ENCODE results near the gene FKBP10.
"Not testable (repeated sequence)": the region's sequence is repeated elsewhere in the genome, so short reads cannot be mapped to it uniquely, and the experiment has no call there.

The FKBP10 gene

DNA sequence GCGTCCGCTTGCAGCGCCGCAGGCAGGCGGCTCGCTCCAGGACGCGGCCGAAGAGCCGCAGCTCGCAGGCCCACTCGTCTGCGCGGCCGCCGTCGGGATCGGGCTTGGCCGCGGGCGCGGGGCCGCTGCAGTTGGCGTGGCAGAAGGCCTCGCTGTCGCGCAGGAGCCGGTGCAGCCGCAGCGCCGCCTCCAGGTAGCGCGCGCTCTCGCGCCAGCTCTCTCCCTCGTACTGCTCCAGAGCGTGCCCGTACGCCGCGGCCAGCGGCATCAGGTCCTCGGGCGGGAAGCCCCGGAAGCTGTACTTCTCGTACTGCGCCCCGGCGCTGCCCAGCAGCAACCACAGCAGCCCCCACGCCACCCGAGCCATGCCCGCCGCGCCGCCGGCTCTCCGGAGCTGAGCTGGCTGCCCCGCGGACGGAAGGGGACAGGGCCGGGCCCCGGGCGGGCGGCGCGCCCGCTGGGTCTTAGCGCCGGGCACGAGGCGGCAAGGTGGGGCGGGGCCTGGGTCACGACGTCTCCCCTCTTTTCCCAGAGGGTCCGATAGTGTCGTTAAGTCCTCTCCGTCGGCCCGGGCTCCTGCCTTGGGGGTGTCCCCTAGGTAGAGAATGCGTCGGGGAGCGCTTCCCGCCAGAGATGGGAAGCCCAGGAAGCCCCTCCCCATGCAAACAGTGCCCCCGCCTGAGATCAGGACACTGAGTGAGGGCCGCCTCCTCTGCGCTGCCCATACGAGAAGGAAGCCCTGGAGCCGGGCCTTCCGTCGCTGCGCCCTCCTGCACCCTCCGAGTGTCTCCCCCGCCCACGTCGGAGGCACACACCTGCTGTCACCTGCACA is 1.0 kb upstream of the FKBP10 start, which contains the start of gene P3H4:
Gene P3H4 (minus strand): TSS at position 401 of the 832 bp plus-strand sequence. CDS start 34 bp downstream, at position 367.
- DNase-seq: peak; percentile 23

DNA sequence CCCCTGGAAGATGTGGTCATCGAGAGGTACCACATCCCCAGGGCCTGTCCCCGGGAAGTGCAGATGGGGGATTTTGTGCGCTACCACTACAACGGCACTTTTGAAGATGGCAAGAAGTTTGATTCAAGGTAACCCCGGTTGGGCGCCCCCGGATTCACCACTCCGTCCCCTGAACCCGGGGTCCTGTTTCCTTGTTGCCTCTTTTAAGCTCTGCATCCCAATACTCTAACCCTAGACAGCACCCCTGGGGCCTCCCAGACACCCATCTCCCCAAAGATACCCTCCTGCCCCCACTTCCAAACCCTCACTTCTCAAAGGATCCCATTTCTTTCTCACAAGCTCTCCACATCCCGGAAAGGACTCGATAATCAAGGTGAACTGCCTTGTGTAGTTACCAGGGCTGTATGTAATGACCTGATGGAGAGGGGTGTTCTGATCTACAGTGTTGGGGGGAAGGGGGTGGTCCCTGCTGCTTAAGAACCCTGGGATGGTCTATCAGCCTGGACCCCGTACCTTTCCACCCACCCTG is 412 bp downstream of the FKBP10 start:
- DNase-seq: no peak

GRCh38 chr17:41813699-41814124 is 908 bp downstream of the FKBP10 start:
- no peak for DNase-seq

DNA sequence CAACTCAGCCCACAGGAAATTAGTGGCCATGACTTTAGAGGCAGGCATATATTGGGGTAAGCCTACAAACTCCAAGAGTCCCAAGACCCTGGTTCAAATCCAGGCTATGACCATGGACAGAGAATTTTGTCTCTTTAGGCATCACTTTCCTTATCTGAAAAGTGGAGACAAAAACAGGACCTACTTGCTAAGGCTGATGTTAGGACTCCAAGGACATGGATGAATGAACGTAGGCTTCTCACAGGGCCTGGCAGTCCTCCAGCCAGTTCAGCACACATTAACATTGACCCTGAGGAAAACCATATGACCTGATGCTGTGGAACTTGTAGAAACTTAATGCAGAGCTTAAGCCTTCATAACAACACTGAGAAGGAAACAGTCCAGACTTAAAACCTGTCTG is 1.4 kb downstream of the FKBP10 start:
- no peak for DNase-seq

GRCh38 chr17:41816637-41817320 is 4.0 kb downstream of the FKBP10 start:
- no peak for DNase-seq

DNA sequence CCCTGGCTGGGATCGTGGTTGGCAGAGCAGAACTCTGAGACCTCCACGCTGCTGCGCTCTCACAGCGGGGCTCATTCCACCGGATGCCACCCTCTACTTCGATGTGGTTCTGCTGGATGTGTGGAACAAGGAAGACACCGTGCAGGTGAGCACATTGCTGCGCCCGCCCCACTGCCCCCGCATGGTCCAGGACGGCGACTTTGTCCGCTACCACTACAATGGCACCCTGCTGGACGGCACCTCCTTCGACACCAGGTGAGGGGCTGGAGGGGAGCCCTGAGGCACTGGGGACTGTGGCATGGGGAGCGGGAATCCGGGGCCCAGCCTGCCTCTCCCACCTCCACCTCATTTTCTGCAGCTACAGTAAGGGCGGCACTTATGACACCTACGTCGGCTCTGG is 5.2 kb downstream of the FKBP10 start:
- DNase-seq: no peak

DNA sequence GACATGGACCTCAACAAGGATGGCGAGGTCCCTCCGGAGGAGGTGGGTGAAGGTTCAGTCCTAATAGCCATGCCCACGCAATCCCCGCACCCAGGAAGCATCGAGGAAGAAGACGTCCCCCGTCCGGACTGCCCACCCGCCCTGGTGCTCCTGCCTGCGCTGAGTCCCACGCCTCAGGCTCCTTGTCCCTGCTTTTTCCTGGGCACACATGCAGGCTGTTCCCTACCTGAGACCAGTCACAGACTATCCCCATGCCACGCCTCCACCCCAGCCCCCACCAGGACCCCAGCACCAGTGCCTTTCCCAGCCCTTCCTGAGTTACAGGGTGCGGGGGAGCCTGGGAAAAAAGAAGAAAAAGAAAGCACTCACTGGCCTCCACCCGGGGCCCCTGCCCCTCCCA is 9.0 kb downstream of the FKBP10 start:
- no peak for DNase-seq

GRCh38 chr17:41822216-41823140 is 9.7 kb downstream of the FKBP10 start:
- DNase-seq: no peak

DNA sequence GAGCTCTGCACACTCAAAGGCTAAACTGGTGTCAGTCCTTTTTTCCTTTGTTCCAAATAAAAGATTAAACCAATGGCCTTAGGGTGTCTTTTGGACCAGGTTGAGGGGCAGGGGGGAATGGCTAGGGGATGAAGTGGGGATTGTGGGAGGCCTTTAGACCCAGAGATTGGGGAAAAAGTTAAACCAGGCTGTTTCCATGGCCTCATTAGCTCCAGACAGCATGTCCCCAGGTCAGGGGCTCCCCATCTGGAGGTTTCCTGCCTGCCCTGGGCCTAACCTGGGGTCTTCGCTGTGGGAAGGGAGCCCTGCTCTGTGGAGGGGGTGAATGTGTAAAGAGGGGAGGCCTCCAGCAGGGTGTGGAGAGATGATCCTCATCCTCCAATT is 10.3 kb downstream of the FKBP10 start:
- no peak for DNase-seq

GRCh38 chr17:41823580-41823979 is 10.8 kb downstream of the FKBP10 start:
- DNase-seq: no peak

DNA sequence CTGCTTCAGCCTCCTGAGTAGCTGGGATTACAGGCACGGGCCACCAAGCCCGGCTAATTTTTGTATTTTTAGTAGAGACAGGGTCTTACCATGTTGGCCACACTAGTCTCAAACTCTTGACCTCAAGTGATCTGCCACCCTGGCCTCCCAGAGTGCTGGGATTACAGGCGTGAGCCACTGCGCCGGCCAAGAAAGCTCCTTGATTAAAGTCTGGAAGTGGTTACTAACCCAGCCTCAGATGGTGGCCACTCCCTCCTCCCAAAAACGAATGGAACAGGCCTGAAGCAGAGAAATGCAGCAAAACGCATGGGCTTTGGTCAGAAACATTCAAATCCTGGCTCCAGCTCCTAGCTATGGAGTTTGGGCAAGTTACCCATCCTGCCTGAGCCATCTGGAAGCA is 11.3 kb downstream of the FKBP10 start:
- DNase-seq: no peak

DNA sequence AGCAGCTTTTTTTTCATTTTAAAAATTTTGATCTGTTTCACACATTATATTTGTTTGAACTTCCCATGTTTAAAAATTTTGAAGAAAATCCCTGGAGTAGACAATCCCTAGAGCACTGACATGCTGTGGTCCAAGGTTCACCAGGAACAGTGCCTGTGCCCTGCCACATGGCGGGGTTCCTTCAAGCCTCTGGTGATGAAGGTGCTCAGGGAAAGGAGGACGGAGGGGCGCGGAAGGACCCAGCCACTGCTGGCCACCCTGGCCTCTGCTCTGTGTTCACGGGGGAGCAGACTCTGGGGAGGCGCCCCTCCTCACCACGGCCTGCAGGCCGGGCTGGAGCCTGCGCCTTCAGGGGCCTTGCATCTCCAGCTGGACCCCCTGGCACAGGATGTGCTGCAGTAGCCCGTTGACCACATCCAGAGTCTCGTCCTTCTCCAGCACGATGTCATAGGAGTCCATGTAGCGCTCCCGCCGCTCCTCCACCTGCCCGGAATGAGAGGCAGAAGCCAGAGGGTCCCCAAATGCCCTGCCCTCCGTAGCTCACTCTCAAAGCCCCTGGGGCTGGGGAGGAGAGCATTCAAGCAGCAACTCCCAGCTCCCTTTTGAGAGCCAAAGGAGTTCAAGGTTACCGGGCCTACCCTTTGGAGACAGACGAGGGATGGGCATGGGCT is 12.5 kb downstream of the FKBP10 start:
- DNase-seq: no peak

- not testable (repeated sequence) for DNase-seq
Observed at GRCh38 chr17:41829961-41830360, 17.2 kb downstream of the FKBP10 start.

GRCh38 chr17:41835214-41835799 is 22.5 kb downstream of the FKBP10 start:
- DNase-seq: no peak

DNA sequence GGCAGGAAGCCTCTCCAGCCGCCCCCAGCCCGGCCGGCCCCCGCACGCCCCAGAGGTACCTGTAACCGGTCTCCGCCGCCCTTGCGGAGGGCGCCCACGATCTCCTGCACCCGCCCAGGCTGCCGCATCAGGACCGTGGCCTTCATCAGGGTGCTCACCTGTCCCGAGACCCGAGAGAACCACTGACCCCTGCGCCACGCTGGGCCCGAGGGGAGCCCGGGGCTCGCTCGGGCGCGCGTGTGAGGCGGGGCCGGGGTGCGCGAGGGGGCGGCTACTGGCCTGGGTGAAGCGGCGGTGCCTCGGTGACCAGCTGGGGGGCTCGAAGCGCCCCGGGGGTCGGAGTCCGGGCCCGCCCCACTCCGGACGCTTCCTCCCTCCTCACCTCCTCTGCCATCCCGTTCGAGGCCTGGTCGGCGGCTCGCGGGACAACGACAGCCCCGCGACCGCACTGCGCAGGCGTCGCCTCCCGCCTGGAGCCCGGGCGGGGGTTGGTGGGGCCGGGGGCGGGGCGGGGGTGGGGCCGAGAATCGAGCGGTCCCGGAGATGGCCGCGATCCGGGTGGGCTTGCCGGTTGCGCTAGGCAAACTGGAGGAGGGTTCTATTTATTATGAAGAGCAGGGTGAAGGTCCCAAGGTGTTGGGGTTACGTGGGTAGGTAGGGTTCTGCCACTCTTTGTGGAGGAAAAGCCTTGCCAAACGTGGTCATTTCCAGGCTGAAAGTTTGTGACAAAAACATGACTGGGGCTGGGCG is 23.2 kb downstream of the FKBP10 start, which contains the start of gene NT5C3B:
Gene NT5C3B (minus strand): TSS at position 433 of the 750 bp plus-strand sequence. CDS start 39 bp downstream, at position 394.
- no peak for DNase-seq

GRCh38 chr17:41836550-41837196 is 23.9 kb downstream of the FKBP10 start:
- no peak for DNase-seq

- DNase-seq: no peak
Observed at GRCh38 chr17:41837761-41838538, 25.1 kb downstream of the FKBP10 start, which contains the start of gene KLHL10. KLHL10 (plus strand) TSS chr17:41837825; CDS start chr17:41837933, 108 bp downstream.

- DNase-seq: not testable (repeated sequence)
Observed at GRCh38 chr17:41839448-41839847, 26.6 kb downstream of the FKBP10 start.

GRCh38 chr17:41840781-41841180 is 28.0 kb downstream of the FKBP10 start:
- DNase-seq: not testable (repeated sequence)
